Skeletal muscle satellite cell (primary cell): Measurements from ENCODE around the gene TK2.

Experiments used
- H3K27me3 ChIP-seq: 2 replicates; pipeline ENCODE4 v1.7.0; 2013; ENCODE audit warnings: low read length; ENCODE audit not compliant: control insufficient read depth, insufficient read depth
- H3K36me3 ChIP-seq: 2 replicates; pipeline ENCODE4 v1.7.0; 2013; ENCODE audit warnings: mild to moderate bottlenecking, control low read depth, low read length; ENCODE audit not compliant: insufficient read depth
- H3K4me1 ChIP-seq: 2 replicates; pipeline ENCODE4 v1.7.0; 2013; ENCODE audit warnings: low read length; ENCODE audit not compliant: control insufficient read depth, insufficient read depth
- H3K4me2 ChIP-seq: 2 replicates; pipeline ENCODE4 v1.7.0; 2013; ENCODE audit warnings: mild to moderate bottlenecking, low read length
- H3K4me3 ChIP-seq: 2 replicates; pipeline ENCODE4 v1.7.0; 2013; ENCODE audit warnings: low read length
- H3K9ac ChIP-seq: 2 replicates; pipeline ENCODE4 v1.7.0; 2013; ENCODE audit warnings: mild to moderate bottlenecking, low read depth, low read length, moderate library complexity
- H3K9me3 ChIP-seq: replicated peaks from 2 replicates; pipeline ENCODE4 v1.7.0; 2013; ENCODE audit warnings: mild to moderate bottlenecking, control low read depth, low read length

Gene TK2

GRCh38 chr16:66585481-66586239 lies 35.7 kb upstream of the TK2 start:
- Histone ChIP-seq H3K9ac (no peak overlapping the region), H3K4me3 (no peak overlapping the region), H3K9me3 (no peaks in the 10 kb centered on the region), H3K27me3 (no peaks in the 10 kb centered on the region), H3K4me1 (peaks cover 12% of the 10 kb centered on the region), H3K36me3 (no peaks in the 10 kb centered on the region), H3K4me2 (no peak overlapping the region)

- H3K4me2 ChIP-seq, result peak overlapping the region; percentile 31
- peak overlapping the region; percentile 2 for H3K9ac ChIP-seq
Observed at GRCh38 chr16:66581246-66581952, 31.5 kb upstream of the TK2 start.

GRCh38 chr16:66580605-66581209 lies 30.8 kb upstream of the TK2 start:
- Histone ChIP-seq H3K9me3 (no peaks in the 10 kb centered on the region), H3K9ac (peak overlapping the region; percentile 2), H3K36me3 (no peaks in the 10 kb centered on the region), H3K27me3 (peaks cover 16% of the 10 kb centered on the region), H3K4me1 (peaks cover 31% of the 10 kb centered on the region), H3K4me2 (peak overlapping the region; percentile 5), H3K4me3 (no peak overlapping the region)

More at GRCh38 chr16:66581246-66581952, 31.5 kb upstream of the TK2 start:
- Histone ChIP-seq H3K36me3 (no peaks in the 10 kb centered on the region), H3K4me3 (no peak overlapping the region), H3K9me3 (no peaks in the 10 kb centered on the region), H3K27me3 (peaks cover 16% of the 10 kb centered on the region), H3K4me1 (peaks cover 31% of the 10 kb centered on the region)

GRCh38 chr16:66578651-66579531 lies 29.0 kb upstream of the TK2 start, which contains the start of gene CMTM2:
Gene CMTM2, plus strand, starts transcription at chr16:66579463. Its CDS starts 145 bp downstream, at chr16:66579608.
- H3K27me3 ChIP-seq, result peaks cover 16% of the 10 kb centered on the region
- no peaks in the 10 kb centered on the region for H3K9me3 ChIP-seq
- no peaks in the 10 kb centered on the region for H3K36me3 ChIP-seq
- H3K4me3 ChIP-seq, result peak within 1 kb of the TSS; percentile 54
- H3K4me1 ChIP-seq, result peaks cover 35% of the 10 kb centered on the region
- peak within 1 kb of the TSS; percentile 72 for H3K4me2 ChIP-seq
- H3K9ac ChIP-seq, result no peak within 1 kb of the TSS

GRCh38 chr16:66576296-66576695 lies 26.4 kb upstream of the TK2 start:
- Histone ChIP-seq H3K36me3 (no peaks in the 10 kb centered on the region), H3K4me3 (no peak overlapping the region), H3K4me2 (no peak overlapping the region), H3K9me3 (no peaks in the 10 kb centered on the region), H3K27me3 (peaks cover 16% of the 10 kb centered on the region), H3K4me1 (peaks cover 29% of the 10 kb centered on the region), H3K9ac (no peak overlapping the region)

GRCh38 chr16:66575060-66575459 lies 25.1 kb upstream of the TK2 start:
- Histone ChIP-seq H3K36me3 (no peaks in the 10 kb centered on the region), H3K9ac (no peak overlapping the region), H3K4me3 (no peak overlapping the region), H3K9me3 (no peaks in the 10 kb centered on the region), H3K4me2 (no peak overlapping the region), H3K27me3 (peaks cover 16% of the 10 kb centered on the region), H3K4me1 (peaks cover 24% of the 10 kb centered on the region)

GRCh38 chr16:66574531-66574930 lies 24.6 kb upstream of the TK2 start:
- Histone ChIP-seq H3K4me2 (no peak overlapping the region), H3K9me3 (no peaks in the 10 kb centered on the region), H3K4me1 (peaks cover 26% of the 10 kb centered on the region), H3K9ac (no peak overlapping the region), H3K4me3 (no peak overlapping the region), H3K36me3 (no peaks in the 10 kb centered on the region), H3K27me3 (peaks cover 16% of the 10 kb centered on the region)

GRCh38 chr16:66574081-66574480 lies 24.2 kb upstream of the TK2 start:
- H3K4me1 ChIP-seq, result peaks cover 26% of the 10 kb centered on the region
- H3K9me3 ChIP-seq, result no peaks in the 10 kb centered on the region
- H3K9ac ChIP-seq, result no peak overlapping the region
- no peak overlapping the region for H3K4me2 ChIP-seq
- H3K36me3 ChIP-seq, result no peaks in the 10 kb centered on the region
- H3K4me3 ChIP-seq, result no peak overlapping the region
- peaks cover 16% of the 10 kb centered on the region for H3K27me3 ChIP-seq

- Histone ChIP-seq H3K9ac (no peak overlapping the region), H3K4me2 (no peak overlapping the region), H3K4me3 (no peak overlapping the region), H3K36me3 (no peaks in the 10 kb centered on the region), H3K9me3 (no peaks in the 10 kb centered on the region), H3K27me3 (no peaks in the 10 kb centered on the region), H3K4me1 (peaks cover 26% of the 10 kb centered on the region)
Observed at GRCh38 chr16:66572356-66572755, 22.4 kb upstream of the TK2 start.

- Histone ChIP-seq H3K9ac (no peak overlapping the region), H3K9me3 (no peaks in the 10 kb centered on the region), H3K27me3 (no peaks in the 10 kb centered on the region), H3K36me3 (peaks cover 16% of the 10 kb centered on the region), H3K4me1 (peaks cover 26% of the 10 kb centered on the region), H3K4me2 (peak overlapping the region; percentile 65), H3K4me3 (peak overlapping the region; percentile 14)
Observed at GRCh38 chr16:66569827-66570405, 20.0 kb upstream of the TK2 start.
